Type B pancreatic cell (in vitro differentiated cells): ENCODE measurements around the gene PPP6C. TPM values are rescaled to one million over a fixed set of nuclear protein-coding genes. Genes with fewer than 3 reads are reported as not detected.

Source experiments
- DNase-seq: peaks from one replicate; pipeline ENCODE4 v3.0.0; 2021; ENCODE audit warnings: mixed read lengths; ENCODE audit not compliant: unreplicated experiment; ENCODE audit errors: extremely low spot score
- H3K27ac Mint-ChIP-seq: 2 replicates; pipeline ENCODE4 v1.8.0; 2021; ENCODE audit warnings: mild to moderate bottlenecking, mixed read lengths
- H3K27me3 Mint-ChIP-seq: 2 replicates; pipeline ENCODE4 v1.8.0; 2021; ENCODE audit warnings: mixed read lengths
- H3K36me3 Mint-ChIP-seq: 2 replicates; pipeline ENCODE4 v1.8.0; 2021; ENCODE audit warnings: mixed read lengths
- H3K4me1 Mint-ChIP-seq: one replicate; pipeline ENCODE4 v1.8.0; 2021; ENCODE audit warnings: mixed read lengths; ENCODE audit not compliant: unreplicated experiment
- H3K4me3 Mint-ChIP-seq: 2 replicates; pipeline ENCODE4 v1.8.0; 2021; ENCODE audit warnings: mild to moderate bottlenecking, mixed read lengths
- H3K9me3 Mint-ChIP-seq: 2 replicates; pipeline ENCODE4 v1.8.0; 2021; ENCODE audit warnings: mixed read lengths
- CTCF ChIP-seq: fragments of 200-600 bp; sonication (generic); conservative IDR thresholded peaks from 2 replicates; pipeline ENCODE4 v1.5.0; 2021; ENCODE audit warnings: antibody characterized with exemption, mild to moderate bottlenecking
- total RNA-seq: library from RNA; stranded (reverse); gene quantifications from 2 replicates; pipeline ENCODE4 v1.2.1, GENCODE V29; 2021; ENCODE audit warnings: low replicate concordance

PPP6C gene
- total RNA-seq, 1 donor from 2014 or later, result 35.2 TPM

- no peak overlapping the region for H3K27ac Mint-ChIP-seq
- H3K27me3 Mint-ChIP-seq, result no peaks in the 10 kb centered on the region
- no peak for DNase-seq
- H3K4me1 Mint-ChIP-seq, result peaks cover 4% of the 10 kb centered on the region
- H3K36me3 Mint-ChIP-seq, result peaks cover 11% of the 10 kb centered on the region
- no peak for TF ChIP-seq CTCF
- H3K4me3 Mint-ChIP-seq, result no peak overlapping the region
- H3K9me3 Mint-ChIP-seq, result no peaks in the 10 kb centered on the region
Measured at GRCh38 chr9:125156551-125156950, 33.1 kb downstream of the PPP6C start.

DNA sequence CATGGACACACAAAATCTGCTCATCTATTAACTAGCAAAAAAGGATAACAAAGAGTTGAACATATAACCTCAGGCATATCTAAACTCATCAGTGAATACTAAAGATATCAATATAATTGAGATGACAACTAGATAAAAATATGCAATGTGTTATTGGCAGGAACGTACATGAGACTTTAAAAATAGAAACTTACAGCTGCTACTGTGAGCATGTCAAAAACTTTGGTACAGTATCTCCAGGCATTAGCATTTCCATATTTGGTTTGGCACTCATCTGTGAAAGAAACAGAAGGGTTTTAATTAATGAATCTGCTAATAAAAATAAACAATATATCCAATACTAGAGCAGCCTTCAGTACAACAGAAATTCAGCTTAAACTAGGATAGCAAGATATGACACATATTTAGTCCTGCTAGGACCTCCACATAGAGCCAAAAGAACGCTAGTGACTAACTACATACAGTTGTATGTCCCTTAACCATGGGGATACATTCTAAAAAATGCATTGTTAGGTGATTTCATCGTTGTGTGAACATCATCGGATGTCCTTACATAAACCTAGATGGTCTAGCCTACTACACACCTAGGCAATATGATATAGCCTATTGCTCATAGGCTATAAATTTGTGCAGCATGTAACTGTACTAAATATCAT, 35.8 kb downstream of the PPP6C start:
- H3K27ac Mint-ChIP-seq, result no peak overlapping the region
- no peak for TF ChIP-seq CTCF
- peaks cover 14% of the 10 kb centered on the region for H3K36me3 Mint-ChIP-seq
- no peaks in the 10 kb centered on the region for H3K4me1 Mint-ChIP-seq
- no peak overlapping the region for H3K4me3 Mint-ChIP-seq
- H3K27me3 Mint-ChIP-seq, result no peaks in the 10 kb centered on the region
- DNase-seq, result no peak
- no peaks in the 10 kb centered on the region for H3K9me3 Mint-ChIP-seq

- H3K4me1 Mint-ChIP-seq, result no peaks in the 10 kb centered on the region
- DNase-seq, result no peak
- peaks cover 14% of the 10 kb centered on the region for H3K36me3 Mint-ChIP-seq
- H3K9me3 Mint-ChIP-seq, result no peaks in the 10 kb centered on the region
- H3K4me3 Mint-ChIP-seq, result no peak overlapping the region
- TF ChIP-seq CTCF, result no peak
- no peak overlapping the region for H3K27ac Mint-ChIP-seq
- H3K27me3 Mint-ChIP-seq, result no peaks in the 10 kb centered on the region
Measured at GRCh38 chr9:125151730-125152129, 37.9 kb downstream of the PPP6C start.

- H3K4me3 Mint-ChIP-seq, result no peak overlapping the region
- H3K9me3 Mint-ChIP-seq, result no peaks in the 10 kb centered on the region
- no peak overlapping the region for H3K27ac Mint-ChIP-seq
- H3K4me1 Mint-ChIP-seq, result no peaks in the 10 kb centered on the region
- no peak for TF ChIP-seq CTCF
- H3K36me3 Mint-ChIP-seq, result peaks cover 14% of the 10 kb centered on the region
- DNase-seq, result no peak
- no peaks in the 10 kb centered on the region for H3K27me3 Mint-ChIP-seq
Measured at GRCh38 chr9:125150349-125151245, 39.0 kb downstream of the PPP6C start.

- Mint-ChIP-seq H3K36me3 (peaks cover 10% of the 10 kb centered on the region), H3K27ac (no peak overlapping the region), H3K4me1 (peaks cover 7% of the 10 kb centered on the region), H3K9me3 (no peaks in the 10 kb centered on the region), H3K4me3 (no peak overlapping the region), H3K27me3 (no peaks in the 10 kb centered on the region)
- DNase-seq, result no peak
- no peak for TF ChIP-seq CTCF
Measured at GRCh38 chr9:125147401-125147951, 42.1 kb downstream of the PPP6C start.
